Upper lobe of right lung (tissue), 1 donor: ENCODE data around the gene DLST. TPM values are rescaled to one million over a fixed set of nuclear protein-coding genes. Genes with fewer than 3 reads are reported as not detected.

Experiments used
- ATAC-seq: fragments of 200-7000 bp; cut with Tn5 transposase; one replicate; pipeline ENCODE4 v1.9.1; 2020; ENCODE audit warnings: mild to moderate bottlenecking, moderate library complexity
- DNase-seq: peaks from one replicate; pipeline ENCODE4 v3.0.0-alpha.2; 2020
- H3K27ac ChIP-seq: fragments of 200-600 bp; one replicate; pipeline ENCODE4 v1.8.0; 2022
- H3K27me3 ChIP-seq: fragments of 200-600 bp; one replicate; pipeline ENCODE4 v1.8.0; 2022; ENCODE audit warnings: mild to moderate bottlenecking
- H3K36me3 ChIP-seq: fragments of 200-600 bp; one replicate; pipeline ENCODE4 v1.8.0; 2022
- H3K4me1 ChIP-seq: fragments of 200-600 bp; one replicate; pipeline ENCODE4 v1.8.0; 2022
- H3K4me3 ChIP-seq: fragments of 200-600 bp; one replicate; pipeline ENCODE4 v1.8.0; 2022; ENCODE audit warnings: mild to moderate bottlenecking
- H3K9me3 ChIP-seq: fragments of 200-600 bp; one replicate; pipeline ENCODE4 v1.8.0; 2022
- CTCF ChIP-seq: fragments of 200-600 bp; IDR thresholded peaks from one replicate; pipeline ENCODE4 v1.8.0; 2022; ENCODE audit warnings: antibody characterized with exemption
- intact Hi-C: fragments of 100-400 bp; cut with DNase I; formaldehyde crosslinking; loops from one replicate; pipeline ENCODE4 v1.11.0; 2022
- total RNA-seq: library from RNA; stranded (reverse); fragmentation: NEBNext Ultra II Directional; extraction: Animal tissue kit (Norgen Biotek cat#: 25700); gene quantifications from one replicate; pipeline ENCODE4 v1.2.1, GENCODE V29; 2021
- donor health status: DM: no; HTN: yes; CAD: no; lungs with severe emphysema.

DLST gene
- total RNA-seq, 1 donor from 2014 or later, result 90.1 TPM

GRCh38 chr14:74838166-74838565 lies 43.5 kb upstream of the DLST start:
- H3K9me3 ChIP-seq, result no peaks in the 10 kb centered on the region
- no peak for ATAC-seq
- DNase-seq, result no peak
- peak overlapping the region; percentile 11 for H3K4me3 ChIP-seq
- no peak for TF ChIP-seq CTCF
- H3K4me1 ChIP-seq, result peaks cover 15% of the 10 kb centered on the region
- H3K27ac ChIP-seq, result peak overlapping the region; percentile 56
- H3K27me3 ChIP-seq, result no peaks in the 10 kb centered on the region
- peaks cover 17% of the 10 kb centered on the region for H3K36me3 ChIP-seq
- intact Hi-C loops, result no loop called here

- DNase-seq (no peak), ATAC-seq (no peak)
- Histone ChIP-seq H3K27me3 (no peaks in the 10 kb centered on the region), H3K4me3 (no peak overlapping the region), H3K4me1 (peaks cover 15% of the 10 kb centered on the region), H3K9me3 (no peaks in the 10 kb centered on the region), H3K27ac (no peak overlapping the region), H3K36me3 (peaks cover 11% of the 10 kb centered on the region)
- no peak for TF ChIP-seq CTCF
- intact Hi-C loops, result no loop called here
These were observed 41.1 kb upstream of the DLST start for GRCh38 chr14:74840603-74841030.

GRCh38 chr14:74841230-74842207 lies 40.2 kb upstream of the DLST start:
- Histone ChIP-seq H3K4me3 (no peak overlapping the region), H3K4me1 (peaks cover 15% of the 10 kb centered on the region), H3K27me3 (no peaks in the 10 kb centered on the region), H3K36me3 (peaks cover 7% of the 10 kb centered on the region), H3K9me3 (no peaks in the 10 kb centered on the region), H3K27ac (no peak overlapping the region)
- ATAC-seq (peak; percentile 68), DNase-seq (no peak)
- intact Hi-C loops, result no loop called here
- no peak for TF ChIP-seq CTCF

GRCh38 chr14:74843653-74844052 lies 38.1 kb upstream of the DLST start:
- TF ChIP-seq CTCF, result no peak
- no peak overlapping the region for H3K27ac ChIP-seq
- no peak for ATAC-seq

GRCh38 chr14:74846168-74846567 lies 35.5 kb upstream of the DLST start:
- no peak for DNase-seq
- Histone ChIP-seq H3K27me3 (no peaks in the 10 kb centered on the region), H3K36me3 (no peaks in the 10 kb centered on the region), H3K27ac (no peak overlapping the region), H3K4me1 (no peaks in the 10 kb centered on the region), H3K9me3 (no peaks in the 10 kb centered on the region), H3K4me3 (no peak overlapping the region)
- intact Hi-C loops, result no loop called here
- no peak for ATAC-seq
- no peak for TF ChIP-seq CTCF

More at GRCh38 chr14:74843653-74844052, 38.1 kb upstream of the DLST start:
- Histone ChIP-seq H3K27me3 (no peaks in the 10 kb centered on the region), H3K4me1 (peaks cover 3% of the 10 kb centered on the region), H3K9me3 (no peaks in the 10 kb centered on the region), H3K4me3 (no peak overlapping the region), H3K36me3 (peaks cover 7% of the 10 kb centered on the region)
- intact Hi-C loops, result no loop called here
- no peak for DNase-seq
